T-helper 2 cell treated with Interferon-gamma antibody and Interleukin-4, amounts not matched to agents 5 μg/mL and 100 μg/mL, for 36 hours (primary cell): ENCODE results near the gene SLC5A5.
A peak's percentile ranks its signal among the peaks of the same experiment; 100 is the strongest.

Experiments
- DNase-seq: peaks from one replicate; pipeline ENCODE4 v3.0.0; 2021; ENCODE audit warnings: low spot score
- H3K27ac Mint-ChIP-seq: one replicate; pipeline ENCODE4 v1.8.0; 2021; ENCODE audit warnings: mild to moderate bottlenecking, mixed read lengths
- H3K27me3 Mint-ChIP-seq: one replicate; pipeline ENCODE4 v1.8.0; 2021; ENCODE audit warnings: low read depth, mixed read lengths
- H3K36me3 Mint-ChIP-seq: one replicate; pipeline ENCODE4 v1.8.0; 2021; ENCODE audit warnings: low read depth, mixed read lengths
- H3K4me1 Mint-ChIP-seq: one replicate; pipeline ENCODE4 v1.8.0; 2021; ENCODE audit warnings: low read depth, mixed read lengths
- H3K4me3 Mint-ChIP-seq: one replicate; pipeline ENCODE4 v1.8.0; 2022; ENCODE audit warnings: mild to moderate bottlenecking, moderate library complexity, mixed read lengths
- H3K9me3 Mint-ChIP-seq: one replicate; pipeline ENCODE4 v1.8.0; 2021; ENCODE audit warnings: mixed read lengths

The SLC5A5 gene

DNA sequence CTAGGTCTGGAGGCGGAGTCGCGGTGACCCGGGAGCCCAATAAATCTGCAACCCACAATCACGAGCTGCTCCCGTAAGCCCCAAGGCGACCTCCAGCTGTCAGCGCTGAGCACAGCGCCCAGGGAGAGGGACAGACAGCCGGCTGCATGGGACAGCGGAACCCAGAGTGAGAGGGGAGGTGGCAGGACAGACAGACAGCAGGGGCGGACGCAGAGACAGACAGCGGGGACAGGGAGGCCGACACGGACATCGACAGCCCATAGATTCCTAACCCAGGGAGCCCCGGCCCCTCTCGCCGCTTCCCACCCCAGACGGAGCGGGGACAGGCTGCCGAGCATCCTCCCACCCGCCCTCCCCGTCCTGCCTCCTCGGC is at the start of gene SLC5A5:
Gene SLC5A5 (plus strand): TSS at position 68 of the 373 bp plus-strand sequence. CDS start 375 bp downstream, outside the sequence.
- Mint-ChIP-seq H3K4me3 (peak within 1 kb of the TSS; percentile 83), H3K4me1 (peaks cover 8% of the 10 kb centered on the region), H3K36me3 (no peaks in the 10 kb centered on the region), H3K27ac (peak within 1 kb of the TSS; percentile 70), H3K9me3 (no peaks in the 10 kb centered on the region), H3K27me3 (peaks cover 4% of the 10 kb centered on the region)
- no peak for DNase-seq

DNA sequence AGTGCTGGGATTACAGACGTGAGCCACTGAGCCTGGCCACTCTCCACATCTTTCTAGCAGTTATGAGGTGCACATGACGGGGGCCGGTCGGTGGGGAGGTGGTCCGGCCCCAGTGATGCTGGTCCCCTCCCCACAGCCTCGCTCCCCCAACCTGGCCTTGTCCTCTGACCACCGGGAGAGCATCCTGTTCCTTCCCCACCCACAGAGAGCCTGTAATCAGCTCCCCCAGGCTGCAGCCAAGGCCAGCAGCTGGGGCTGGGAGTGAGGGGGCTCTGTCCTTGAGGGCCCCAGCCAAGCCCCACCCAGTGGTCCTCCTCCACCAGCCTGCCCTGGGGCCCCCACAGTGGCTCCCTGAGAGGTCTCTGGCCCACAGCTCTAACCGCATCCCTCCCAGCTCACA is 47.4 kb upstream of the SLC5A5 start:
- Mint-ChIP-seq H3K4me3 (no peak overlapping the region), H3K9me3 (no peaks in the 10 kb centered on the region), H3K27me3 (no peaks in the 10 kb centered on the region), H3K4me1 (no peaks in the 10 kb centered on the region), H3K36me3 (peaks cover 23% of the 10 kb centered on the region), H3K27ac (no peak overlapping the region)
- no peak for DNase-seq

DNA sequence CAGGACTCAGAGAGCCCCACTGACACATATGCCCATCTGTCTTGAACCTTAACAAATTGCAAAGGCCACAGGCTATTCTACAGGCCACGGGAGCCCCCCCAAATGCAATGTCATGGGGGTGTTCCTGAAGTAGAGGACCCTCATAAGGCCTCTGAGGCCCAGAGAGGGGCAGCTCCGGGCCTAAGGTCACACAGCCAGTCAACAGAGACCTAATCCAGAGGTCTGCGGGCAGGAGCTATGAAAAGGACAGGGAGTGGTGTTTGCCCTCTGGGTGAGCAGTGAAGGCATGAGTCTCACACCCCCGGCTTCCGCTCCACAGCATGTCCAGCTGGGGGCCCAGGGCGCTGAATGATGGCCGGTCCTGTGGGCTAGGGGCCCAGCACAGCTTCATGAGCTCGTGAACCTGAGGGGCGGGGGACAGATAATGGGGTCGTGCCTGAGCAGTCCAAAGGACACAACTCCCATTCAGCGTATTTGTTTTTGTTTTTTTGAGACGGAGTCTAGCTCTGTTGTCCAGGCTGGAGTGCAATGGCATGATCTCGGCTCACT is 45.2 kb upstream of the SLC5A5 start:
- Mint-ChIP-seq H3K9me3 (no peaks in the 10 kb centered on the region), H3K4me3 (no peak overlapping the region), H3K27me3 (no peaks in the 10 kb centered on the region), H3K4me1 (peaks cover 2% of the 10 kb centered on the region), H3K36me3 (peaks cover 40% of the 10 kb centered on the region), H3K27ac (no peak overlapping the region)
- DNase-seq: no peak

DNA sequence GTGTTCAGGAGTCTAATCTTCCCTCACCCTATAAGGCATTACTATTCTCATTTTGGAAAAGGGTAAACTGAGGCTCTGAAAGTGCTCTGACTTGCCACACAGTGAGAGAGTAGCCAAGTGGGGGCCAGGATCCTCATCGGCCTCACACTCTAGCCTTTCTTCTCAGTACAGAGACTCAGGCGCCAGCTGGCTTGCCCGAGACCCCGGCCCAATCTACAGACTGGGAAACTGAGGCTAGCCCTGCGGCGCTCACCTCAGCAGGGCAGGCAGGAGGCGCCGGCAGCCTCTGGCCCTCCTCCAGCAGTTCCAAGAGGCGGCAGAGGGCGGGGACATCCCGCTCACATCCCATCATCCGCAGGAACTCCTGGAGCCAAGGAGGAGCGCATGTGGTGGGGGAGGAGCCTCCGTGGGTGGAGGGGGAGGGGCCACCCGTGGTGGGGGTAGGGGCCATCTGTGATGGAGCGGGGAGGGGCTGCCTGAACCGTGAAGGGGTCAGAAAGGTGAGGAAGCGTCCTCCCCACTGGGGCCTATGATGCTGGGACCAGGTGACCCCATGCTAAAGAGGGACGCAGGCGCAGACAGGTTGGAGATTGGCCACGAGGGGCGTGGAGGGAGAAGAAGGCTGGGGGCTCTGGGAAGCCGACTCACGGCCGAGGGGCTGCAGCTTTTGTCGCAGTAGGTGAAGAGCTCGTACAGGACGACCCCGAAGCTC is 41.7 kb upstream of the SLC5A5 start:
- Mint-ChIP-seq H3K9me3 (peaks cover 3% of the 10 kb centered on the region), H3K4me1 (peaks cover 4% of the 10 kb centered on the region), H3K27me3 (no peaks in the 10 kb centered on the region), H3K36me3 (peaks cover 68% of the 10 kb centered on the region), H3K27ac (no peak overlapping the region), H3K4me3 (no peak overlapping the region)
- no peak for DNase-seq

DNA sequence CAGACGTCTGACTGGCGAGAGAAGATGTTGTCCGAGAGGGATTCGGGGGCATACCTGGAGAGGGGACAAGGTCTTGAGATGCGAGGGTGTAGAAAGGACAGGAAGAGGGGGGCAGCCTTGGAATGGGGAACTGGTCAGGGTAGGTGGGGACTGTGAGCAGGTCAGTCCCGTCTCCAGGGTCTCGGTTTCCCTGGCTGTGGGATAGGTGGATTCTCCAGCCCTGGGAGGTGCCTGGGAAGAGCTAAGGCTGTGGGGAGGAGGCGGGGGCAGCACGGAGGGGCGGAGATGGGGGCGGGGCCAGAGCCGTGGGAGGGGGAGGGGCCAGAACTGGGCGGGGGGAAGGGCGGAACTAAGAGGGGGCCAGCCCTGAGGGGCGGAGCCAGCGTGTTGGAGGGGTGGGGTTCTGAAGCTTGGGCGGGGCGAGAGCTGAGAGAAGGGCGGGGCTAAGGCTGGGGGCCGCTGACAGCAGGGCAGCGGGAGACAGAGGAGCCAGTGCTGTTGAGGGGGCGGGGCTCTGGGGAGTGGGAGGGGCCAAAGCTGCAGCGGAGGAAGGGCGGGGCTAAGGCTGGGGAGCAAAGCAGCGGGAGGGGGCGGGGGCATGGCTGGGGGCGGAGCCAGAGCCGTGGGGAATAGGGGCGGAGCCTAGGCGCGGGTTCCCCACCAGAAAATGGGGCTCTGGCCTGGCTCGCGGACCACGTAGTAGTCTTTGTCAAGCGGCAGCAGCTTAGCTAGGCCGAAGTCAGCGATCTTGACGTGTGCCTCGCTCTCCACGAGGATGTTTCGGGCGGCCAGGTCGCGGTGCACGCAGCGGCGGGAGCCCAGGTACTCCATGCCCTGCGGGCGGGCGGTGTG is 41.0 kb upstream of the SLC5A5 start:
- no peak for DNase-seq
- Mint-ChIP-seq H3K9me3 (peaks cover 3% of the 10 kb centered on the region), H3K4me1 (peaks cover 9% of the 10 kb centered on the region), H3K27me3 (no peaks in the 10 kb centered on the region), H3K4me3 (no peak overlapping the region), H3K27ac (no peak overlapping the region), H3K36me3 (peaks cover 71% of the 10 kb centered on the region)

DNA sequence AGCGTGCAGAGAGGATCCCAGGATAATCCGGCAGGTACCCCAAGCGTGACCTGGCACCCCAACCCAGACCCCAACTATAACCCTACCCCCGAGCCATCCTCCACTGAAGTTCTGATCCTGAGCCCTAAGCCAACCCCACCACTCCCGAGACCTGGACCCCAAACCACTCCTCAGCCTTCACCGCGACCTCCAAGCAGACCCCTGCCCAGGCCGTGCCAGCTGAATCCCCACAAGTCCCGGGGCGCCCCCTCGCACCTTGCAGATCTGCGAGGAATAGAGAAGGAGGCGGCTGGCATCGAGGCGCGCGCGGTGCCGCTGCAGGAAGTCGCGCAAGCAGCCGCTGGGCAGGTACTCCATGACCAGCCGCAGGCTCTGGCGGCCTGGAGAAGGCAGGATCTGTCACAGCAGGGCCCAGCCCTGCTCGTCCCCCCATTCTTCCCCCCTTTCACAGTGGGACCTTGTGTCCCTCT is 40.3 kb upstream of the SLC5A5 start:
- Mint-ChIP-seq H3K36me3 (peaks cover 75% of the 10 kb centered on the region), H3K4me1 (peaks cover 9% of the 10 kb centered on the region), H3K27me3 (no peaks in the 10 kb centered on the region), H3K9me3 (peaks cover 3% of the 10 kb centered on the region), H3K27ac (no peak overlapping the region), H3K4me3 (no peak overlapping the region)
- DNase-seq: no peak

DNA sequence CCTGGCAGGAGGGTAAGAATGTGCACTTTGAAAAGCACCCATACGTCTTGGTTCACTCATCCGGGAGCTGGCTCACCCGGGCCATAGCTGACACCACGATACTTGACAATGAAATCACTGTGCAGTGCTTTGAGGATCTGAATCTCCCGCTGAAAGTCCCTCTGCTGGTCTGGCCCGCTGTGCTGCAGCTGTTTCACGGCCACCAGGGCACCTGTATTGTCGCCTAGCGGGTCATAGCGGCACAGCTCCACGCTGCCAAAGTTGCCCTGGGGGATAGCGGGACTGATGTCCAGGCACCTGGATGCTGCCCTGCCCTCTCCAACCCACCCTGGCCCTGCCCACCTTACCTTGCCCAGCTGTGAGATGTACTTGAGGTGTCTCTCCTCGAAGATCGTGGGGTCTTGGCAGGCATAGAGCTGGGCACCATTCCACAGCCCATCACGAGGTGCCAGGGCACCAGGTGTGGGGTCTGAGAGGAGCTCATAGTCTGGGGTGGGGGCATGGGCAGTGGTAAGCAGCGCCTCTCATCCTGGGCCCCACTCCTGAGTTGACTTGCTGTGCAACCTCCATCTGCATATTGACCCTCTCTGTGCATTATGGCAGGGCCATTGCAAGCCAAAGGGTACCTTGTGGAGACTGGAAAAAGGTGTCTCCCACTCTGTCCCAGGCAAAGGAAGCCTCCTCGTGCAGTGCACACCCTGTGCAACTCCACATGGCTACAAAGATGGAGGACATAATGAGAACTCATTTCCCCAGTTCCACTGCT is 39.1 kb upstream of the SLC5A5 start:
- Mint-ChIP-seq H3K27ac (no peak overlapping the region), H3K36me3 (peaks cover 80% of the 10 kb centered on the region), H3K4me1 (peaks cover 9% of the 10 kb centered on the region), H3K9me3 (peaks cover 3% of the 10 kb centered on the region), H3K4me3 (no peak overlapping the region), H3K27me3 (no peaks in the 10 kb centered on the region)
- no peak for DNase-seq

DNA sequence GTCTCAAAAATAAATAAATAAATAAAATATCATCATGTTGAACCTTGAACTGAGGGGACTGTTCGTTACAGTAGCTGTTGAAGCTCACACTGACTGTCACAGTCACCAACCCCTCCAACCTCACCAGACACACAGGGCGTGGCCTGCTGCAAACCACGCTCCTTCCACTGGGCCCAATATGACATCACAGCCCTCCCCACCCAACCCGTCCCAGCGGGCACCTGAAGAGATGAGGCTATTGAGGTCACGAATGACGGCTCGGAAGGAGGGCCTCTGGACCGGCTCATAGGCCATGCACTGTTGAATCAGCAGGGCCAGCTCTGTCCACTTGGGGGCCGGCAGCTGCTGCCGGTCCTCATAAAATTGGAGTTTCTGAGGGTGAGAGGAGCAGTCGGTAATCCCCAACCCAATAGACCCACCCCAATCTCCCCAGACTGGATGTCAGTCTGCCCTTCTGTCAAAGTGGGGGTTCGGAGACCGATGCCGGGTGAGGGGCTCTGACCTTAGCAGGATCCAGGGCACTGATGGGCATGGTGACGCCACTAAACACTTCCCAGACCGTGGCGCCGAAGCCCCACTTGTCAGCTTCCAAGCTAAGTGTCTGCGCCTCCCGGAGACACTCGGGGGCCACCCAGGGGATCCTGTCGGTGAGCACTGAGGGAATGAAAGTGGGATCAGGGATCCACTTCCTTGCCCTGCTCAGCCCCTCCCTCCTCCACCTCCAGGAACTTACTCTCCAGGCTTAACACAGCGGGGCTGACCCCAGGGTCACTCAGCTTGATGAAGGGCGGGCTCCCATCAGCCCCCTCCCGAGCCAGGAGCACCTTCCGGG is 37.2 kb upstream of the SLC5A5 start:
- Mint-ChIP-seq H3K36me3 (peaks cover 81% of the 10 kb centered on the region), H3K9me3 (peaks cover 3% of the 10 kb centered on the region), H3K27ac (peak overlapping the region; percentile 40), H3K4me1 (peaks cover 9% of the 10 kb centered on the region), H3K27me3 (no peaks in the 10 kb centered on the region), H3K4me3 (no peak overlapping the region)
- no peak for DNase-seq

DNA sequence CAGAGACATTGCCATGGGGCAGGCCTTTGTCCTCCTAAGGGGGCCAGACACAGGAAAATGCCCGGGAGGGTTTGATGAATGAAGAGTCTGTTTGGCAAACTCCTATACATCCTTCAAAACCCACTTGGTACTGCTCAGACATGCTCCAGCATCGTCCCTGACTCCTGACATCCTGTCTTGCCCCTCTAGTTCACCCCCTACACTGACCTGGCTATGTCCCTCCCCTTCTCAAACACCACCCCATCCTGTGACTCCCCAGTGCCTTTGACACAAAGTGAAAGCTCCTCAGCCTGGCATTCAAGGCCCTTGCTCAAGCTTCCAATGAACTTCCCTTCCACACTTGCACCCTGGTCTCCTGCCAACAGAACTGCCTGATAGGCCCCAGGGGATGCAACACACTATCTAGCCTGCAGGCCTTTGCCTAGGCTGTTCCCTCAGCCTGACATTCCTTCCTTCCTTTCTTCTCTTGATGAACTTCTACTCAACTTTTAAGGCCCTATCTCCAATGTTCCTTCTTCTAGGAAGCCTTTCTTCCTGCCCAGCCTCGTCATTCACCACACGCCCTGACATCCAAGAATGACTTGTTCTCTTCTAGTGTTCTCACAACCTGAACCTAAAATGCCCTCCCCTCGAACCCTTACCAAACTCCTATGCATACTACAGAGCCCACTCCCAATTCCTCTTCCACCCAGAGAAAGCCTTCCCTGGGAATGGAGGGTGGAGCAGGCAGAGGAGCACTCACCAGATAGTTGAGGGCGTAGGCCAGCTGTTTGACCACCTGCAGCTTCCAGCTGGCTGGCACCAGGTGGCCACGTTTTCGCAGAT is 36.4 kb upstream of the SLC5A5 start:
- H3K27me3 Mint-ChIP-seq: no peaks in the 10 kb centered on the region
- peaks cover 79% of the 10 kb centered on the region for H3K36me3 Mint-ChIP-seq
- peak overlapping the region; percentile 40 for H3K27ac Mint-ChIP-seq
- H3K4me3 Mint-ChIP-seq: no peak overlapping the region
- peaks cover 3% of the 10 kb centered on the region for H3K9me3 Mint-ChIP-seq
- peaks cover 7% of the 10 kb centered on the region for H3K4me1 Mint-ChIP-seq
- DNase-seq: no peak

DNA sequence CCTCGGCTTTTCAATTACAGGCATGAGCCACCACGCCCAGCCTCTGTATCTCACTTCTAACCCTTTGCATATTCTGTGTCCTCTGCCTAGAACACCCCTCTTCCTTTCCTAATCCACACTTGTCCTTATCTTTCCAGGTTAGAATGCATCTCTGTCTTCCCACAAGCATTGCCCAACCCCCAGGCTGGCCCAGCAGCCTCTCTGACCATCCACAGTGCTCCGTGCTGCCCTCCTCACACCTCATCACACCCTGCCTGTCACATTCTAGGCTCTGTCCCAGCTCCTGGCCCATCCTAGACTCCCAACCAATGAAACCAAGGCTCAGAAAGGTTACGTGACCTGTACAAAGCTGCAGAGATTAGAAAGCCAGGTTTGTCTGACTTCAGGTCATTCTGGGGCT is 35.2 kb upstream of the SLC5A5 start:
- peak overlapping the region; percentile 19 for H3K27ac Mint-ChIP-seq
- peaks cover 80% of the 10 kb centered on the region for H3K36me3 Mint-ChIP-seq
- H3K4me3 Mint-ChIP-seq: no peak overlapping the region
- peaks cover 6% of the 10 kb centered on the region for H3K4me1 Mint-ChIP-seq
- no peaks in the 10 kb centered on the region for H3K27me3 Mint-ChIP-seq
- no peak for DNase-seq
- H3K9me3 Mint-ChIP-seq: peaks cover 3% of the 10 kb centered on the region

DNA sequence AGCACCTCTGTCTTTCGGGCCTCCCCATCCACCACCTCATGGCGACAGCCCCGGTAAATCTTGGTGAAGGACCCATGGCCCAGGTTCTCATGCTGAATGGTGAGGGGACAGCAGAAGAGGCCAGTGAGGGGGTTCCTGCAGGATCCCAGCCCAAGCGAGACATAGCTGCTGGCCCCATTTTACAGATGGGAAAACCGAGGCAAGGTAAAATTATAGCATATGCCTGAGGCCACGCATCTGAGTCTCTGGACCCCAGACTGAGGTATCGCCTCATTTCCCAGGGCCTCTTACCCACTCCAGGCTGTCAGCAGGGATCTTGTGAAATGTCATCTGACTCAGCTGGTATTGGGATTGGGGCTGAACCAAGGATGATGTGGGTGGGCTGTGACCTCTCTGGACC is 33.8 kb upstream of the SLC5A5 start:
- H3K36me3 Mint-ChIP-seq: peaks cover 77% of the 10 kb centered on the region

DNA sequence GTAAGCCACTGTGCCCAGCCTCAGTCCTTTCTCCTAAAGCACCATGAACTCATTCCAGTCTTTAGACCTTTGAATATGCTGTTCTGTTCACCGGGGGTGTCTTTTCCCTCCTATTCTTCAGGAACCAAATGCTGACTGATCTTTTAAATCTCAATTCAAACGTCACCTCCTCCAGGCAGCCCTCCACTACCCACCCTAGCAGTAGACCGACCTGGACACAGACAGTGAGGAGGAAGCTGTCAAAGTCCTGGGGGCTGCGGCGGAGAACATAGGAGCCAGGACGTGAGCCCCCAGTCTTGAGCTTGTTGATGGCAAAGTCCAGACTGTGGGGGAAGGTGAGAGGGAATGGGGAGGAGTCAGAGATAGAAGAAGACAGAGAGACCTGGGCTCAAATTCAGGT is 31.7 kb upstream of the SLC5A5 start:
- Mint-ChIP-seq H3K4me1 (peaks cover 16% of the 10 kb centered on the region), H3K36me3 (peaks cover 80% of the 10 kb centered on the region), H3K27me3 (no peaks in the 10 kb centered on the region), H3K4me3 (no peak overlapping the region), H3K27ac (no peak overlapping the region), H3K9me3 (no peaks in the 10 kb centered on the region)
- DNase-seq: no peak

More for the DNA sequence above, 33.8 kb upstream of the SLC5A5 start:
- Mint-ChIP-seq H3K27ac (no peak overlapping the region), H3K27me3 (no peaks in the 10 kb centered on the region), H3K4me3 (no peak overlapping the region), H3K4me1 (peaks cover 5% of the 10 kb centered on the region), H3K9me3 (no peaks in the 10 kb centered on the region)
- no peak for DNase-seq
